Measurements from ENCODE around the gene YBEY. TPM values are rescaled to one million over a fixed set of nuclear protein-coding genes. Genes with fewer than 3 reads are reported as not detected.

Gene YBEY
- polyA plus RNA-seq, 1 of the 3 experiments (the other 2 are of a cell fraction), result 47.5 TPM

- H3K4me1 ChIP-seq (ENCODE audit: control insufficient read depth in 1 of 2, insufficient read depth in 2 of 2, low read depth in 1 of 2, low read length in 1 of 2), result 0 out of 4 replicates have a peak, but pooled peaks cover 0 to 9% of the 10 kb centered on the region in 2 experiments
- H3K9ac ChIP-seq, result no peak overlapping the region
- H2AFZ ChIP-seq (ENCODE audit: low read depth), result no peak overlapping the region
- TF ChIP-seq FOXJ3 (CRISPR knock-in tag; IDR thresholded peaks at IDR 0.05) (no peak), FOXM1 (IDR thresholded peaks at IDR 0.05; ENCODE audit: low read depth) (no peak), EP300 (IDR thresholded peaks at IDR 0.05; ENCODE audit: borderline replicate concordance in 1 of 2, low read depth in 1 of 2, low read length in 1 of 2) (no peak), USF2 (IDR thresholded peaks at IDR 0.05; ENCODE audit: borderline replicate concordance, low read depth, low read length) (no peak), POLR2AphosphoS5 (IDR thresholded peaks at IDR 0.05; ENCODE audit: low read depth, low read length) (no peak), EZH2phosphoT487 (IDR thresholded peaks at IDR 0.05; ENCODE audit: borderline replicate concordance, low read depth) (no peak), MAX (IDR thresholded peaks at IDR 0.05; ENCODE audit: low read depth) (no peak), RFX5 (IDR thresholded peaks at IDR 0.05; ENCODE audit: low read length) (no peak), GATA2 (CRISPR knock-in tag; IDR thresholded peaks at IDR 0.05) (no peak), IRF3 (IDR thresholded peaks at IDR 0.05; ENCODE audit: low read depth, low read length) (no peak), NRF1 (IDR thresholded peaks at IDR 0.05; ENCODE audit: low read depth, low read length) (no peak), YY1 (IDR thresholded peaks at IDR 0.05; ENCODE audit: low read depth) (no peak), SIN3A (IDR thresholded peaks at IDR 0.05; ENCODE audit: borderline replicate concordance, low read depth, low read length) (no peak), USF1 (IDR thresholded peaks at IDR 0.05; ENCODE audit: borderline replicate concordance, low read depth) (no peak), PBX3 (IDR thresholded peaks at IDR 0.05) (no peak)
- TF ChIP-seq, protein P1, sequence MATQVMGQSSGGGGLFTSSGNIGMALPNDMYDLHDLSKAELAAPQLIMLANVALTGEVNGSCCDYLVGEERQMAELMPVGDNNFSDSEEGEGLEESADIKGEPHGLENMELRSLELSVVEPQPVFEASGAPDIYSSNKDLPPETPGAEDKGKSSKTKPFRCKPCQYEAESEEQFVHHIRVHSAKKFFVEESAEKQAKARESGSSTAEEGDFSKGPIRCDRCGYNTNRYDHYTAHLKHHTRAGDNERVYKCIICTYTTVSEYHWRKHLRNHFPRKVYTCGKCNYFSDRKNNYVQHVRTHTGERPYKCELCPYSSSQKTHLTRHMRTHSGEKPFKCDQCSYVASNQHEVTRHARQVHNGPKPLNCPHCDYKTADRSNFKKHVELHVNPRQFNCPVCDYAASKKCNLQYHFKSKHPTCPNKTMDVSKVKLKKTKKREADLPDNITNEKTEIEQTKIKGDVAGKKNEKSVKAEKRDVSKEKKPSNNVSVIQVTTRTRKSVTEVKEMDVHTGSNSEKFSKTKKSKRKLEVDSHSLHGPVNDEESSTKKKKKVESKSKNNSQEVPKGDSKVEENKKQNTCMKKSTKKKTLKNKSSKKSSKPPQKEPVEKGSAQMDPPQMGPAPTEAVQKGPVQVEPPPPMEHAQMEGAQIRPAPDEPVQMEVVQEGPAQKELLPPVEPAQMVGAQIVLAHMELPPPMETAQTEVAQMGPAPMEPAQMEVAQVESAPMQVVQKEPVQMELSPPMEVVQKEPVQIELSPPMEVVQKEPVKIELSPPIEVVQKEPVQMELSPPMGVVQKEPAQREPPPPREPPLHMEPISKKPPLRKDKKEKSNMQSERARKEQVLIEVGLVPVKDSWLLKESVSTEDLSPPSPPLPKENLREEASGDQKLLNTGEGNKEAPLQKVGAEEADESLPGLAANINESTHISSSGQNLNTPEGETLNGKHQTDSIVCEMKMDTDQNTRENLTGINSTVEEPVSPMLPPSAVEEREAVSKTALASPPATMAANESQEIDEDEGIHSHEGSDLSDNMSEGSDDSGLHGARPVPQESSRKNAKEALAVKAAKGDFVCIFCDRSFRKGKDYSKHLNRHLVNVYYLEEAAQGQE (IDR thresholded peaks at IDR 0.05; ENCODE audit: low read depth, low read length), result no peak
- no peaks in the 10 kb centered on the region for H4K20me1 ChIP-seq (ENCODE audit: insufficient read depth)
- H3F3A ChIP-seq (replicated peaks; ENCODE audit: insufficient read depth), result peaks cover 16% of the 10 kb centered on the region
- ChIA-PET POLR2A (no interaction called here), CTCF (no interaction called here)
- H3K4me3 ChIP-seq (ENCODE audit: low read depth in 2 of 2, low read length in 1 of 2), result no peak overlapping the region
- WGBS (ENCODE audit: low lambda C conversion rate), result 99% methylated on average over 8 of the region's 12 CpGs
- no peak overlapping the region for H3K27ac ChIP-seq (ENCODE audit: low read depth in 2 of 2, low read length in 1 of 2)
- no peak for DNase-seq
- no peak overlapping the region for H3K4me2 ChIP-seq
- no peaks in the 10 kb centered on the region for H3K9me3 ChIP-seq
- H3K79me2 ChIP-seq (ENCODE audit: insufficient read depth), result peaks cover 88% of the 10 kb centered on the region
- H3K36me3 ChIP-seq (replicated peaks in 1 of 2; ENCODE audit: control insufficient read depth in 1 of 2, insufficient read depth in 2 of 2, low read length in 1 of 2), result peaks cover 16 to 50% of the 10 kb centered on the region in 2 experiments
- no peaks in the 10 kb centered on the region for H3K27me3 ChIP-seq (ENCODE audit: insufficient read depth)
- H3K9me2 ChIP-seq, result no peaks in the 10 kb centered on the region
Measured at GRCh38 chr21:46334351-46335140, 48.4 kb downstream of the YBEY start.
